Fibroblast of lung (primary cell): ENCODE results near the gene PTGDS. TPM values are rescaled to one million over a fixed set of nuclear protein-coding genes. Genes with fewer than 3 reads are reported as not detected.

Experiments
- polyA plus RNA-seq, 2 donors: library from polyadenylated mRNA; depleted of rRNA in 1 of 2; stranded (reverse) in 1 of 2; unstranded in 1 of 2; fragments of >200 nt; gene quantifications; 2 replicates each; pipeline ENCODE4 v1.2.1, GENCODE V29; 2011 to 2012; ENCODE audit warnings: missing spikeins in 1 of 2
- total RNA-seq: library from RNA; depleted of rRNA; stranded (reverse); fragments of >200 nt; gene quantifications from 2 replicates; pipeline ENCODE4 v1.2.1, GENCODE V29; 2014

Gene PTGDS
- total and polyA plus RNA-seq, 2 donors (not counting 1 experiment from before 2014, with no cell fraction given) = 4.9 to 90.3 TPM

Other genes with a start within 250 kb of the PTGDS start
Only the 30 nearest of the 37 such genes appear.
- not detected in 2 replicates for gene LCN8, start 219.3 kb upstream of the PTGDS start, total RNA-seq
- not detected in 2 replicates for gene LCN8, start 219.3 kb upstream of the PTGDS start, polyA plus RNA-seq
- gene LCN15, start 213.0 kb upstream of the PTGDS start, total RNA-seq = not detected in 2 replicates
- not detected in 2 replicates for gene LCN15, start 213.0 kb upstream of the PTGDS start, polyA plus RNA-seq
- 40.1 and 56.5 TPM in 2 replicates for gene TMEM141, start 186.2 kb upstream of the PTGDS start, total RNA-seq
- 43.3 and 53.4 TPM in 2 replicates for gene TMEM141, start 186.2 kb upstream of the PTGDS start, polyA plus RNA-seq
- 0.99 and 1.0 TPM in 2 replicates for gene CCDC183, start 181.2 kb upstream of the PTGDS start, total RNA-seq
- gene CCDC183, start 181.2 kb upstream of the PTGDS start, polyA plus RNA-seq = 0.05 and 0.35 TPM in 2 replicates
- gene RABL6, start 169.6 kb upstream of the PTGDS start, total RNA-seq = 55.0 and 59.6 TPM in 2 replicates
- gene RABL6, start 169.6 kb upstream of the PTGDS start, polyA plus RNA-seq = 36.8 and 56.7 TPM in 2 replicates
- 1.7 and 1.8 TPM in 2 replicates for gene AJM1, start 135.0 kb upstream of the PTGDS start, total RNA-seq
- 0.15 and 0.19 TPM in 2 replicates for gene AJM1, start 135.0 kb upstream of the PTGDS start, polyA plus RNA-seq
- gene PHPT1, start 128.1 kb upstream of the PTGDS start, total RNA-seq = 175 and 190 TPM in 2 replicates
- 99.6 and 108 TPM in 2 replicates for gene PHPT1, start 128.1 kb upstream of the PTGDS start, polyA plus RNA-seq
- gene MAMDC4, start 125.2 kb upstream of the PTGDS start, total RNA-seq = 3.3 and 4.6 TPM in 2 replicates
- 0.30 and 0.37 TPM in 2 replicates for gene MAMDC4, start 125.2 kb upstream of the PTGDS start, polyA plus RNA-seq
- gene EDF1, start 111.2 kb upstream of the PTGDS start, total RNA-seq = 279 and 317 TPM in 2 replicates
- gene EDF1, start 111.2 kb upstream of the PTGDS start, polyA plus RNA-seq = 309 and 387 TPM in 2 replicates
- 8.0 and 8.4 TPM in 2 replicates for gene TRAF2, start 91.0 kb upstream of the PTGDS start, total RNA-seq
- 3.7 and 4.3 TPM in 2 replicates for gene TRAF2, start 91.0 kb upstream of the PTGDS start, polyA plus RNA-seq
- gene FBXW5, start 32.8 kb upstream of the PTGDS start, total RNA-seq = 136 and 166 TPM in 2 replicates
- 31.3 and 39.9 TPM in 2 replicates for gene FBXW5, start 32.8 kb upstream of the PTGDS start, polyA plus RNA-seq
- gene C8G, start 32.3 kb upstream of the PTGDS start, total RNA-seq = 1.2 TPM in 1 of 2 replicates, not detected in the other
- gene C8G, start 32.3 kb upstream of the PTGDS start, polyA plus RNA-seq = 0.40 TPM in 1 of 2 replicates, not detected in the other
- 0.17 TPM in 1 of 2 replicates, not detected in the other for gene LCN12, start 25.2 kb upstream of the PTGDS start, total RNA-seq
- 0.02 TPM in 1 of 2 replicates, not detected in the other for gene LCN12, start 25.2 kb upstream of the PTGDS start, polyA plus RNA-seq
- 3.3 and 6.3 TPM in 2 replicates for gene LCNL1, start 5.5 kb downstream of the PTGDS start, total RNA-seq
- 0.75 and 1.4 TPM in 2 replicates for gene LCNL1, start 5.5 kb downstream of the PTGDS start, polyA plus RNA-seq
- 13.7 and 14.9 TPM in 2 replicates for gene PAXX, start 14.9 kb downstream of the PTGDS start, total RNA-seq
- gene PAXX, start 14.9 kb downstream of the PTGDS start, polyA plus RNA-seq = 6.1 and 9.9 TPM in 2 replicates
- 1.3 and 3.5 TPM in 2 replicates for gene CLIC3, start 19.1 kb downstream of the PTGDS start, total RNA-seq
- gene CLIC3, start 19.1 kb downstream of the PTGDS start, polyA plus RNA-seq = 0.98 and 1.5 TPM in 2 replicates
- gene ABCA2, start 50.7 kb downstream of the PTGDS start, total RNA-seq = 13.9 and 21.8 TPM in 2 replicates
- gene ABCA2, start 50.7 kb downstream of the PTGDS start, polyA plus RNA-seq = 8.5 and 13.4 TPM in 2 replicates
- gene FUT7, start 54.6 kb downstream of the PTGDS start, total RNA-seq = not detected in 2 replicates
- not detected in 2 replicates for gene FUT7, start 54.6 kb downstream of the PTGDS start, polyA plus RNA-seq
- gene NPDC1, start 68.7 kb downstream of the PTGDS start, total RNA-seq = 10.5 and 15.7 TPM in 2 replicates
- 9.0 and 12.1 TPM in 2 replicates for gene NPDC1, start 68.7 kb downstream of the PTGDS start, polyA plus RNA-seq
- gene ENTPD2, start 76.6 kb downstream of the PTGDS start, total RNA-seq = under 0.01 TPM in 2 replicates
- not detected in 2 replicates for gene ENTPD2, start 76.6 kb downstream of the PTGDS start, polyA plus RNA-seq
- 0.26 and 2.8 TPM in 2 replicates for gene SAPCD2, start 93.1 kb downstream of the PTGDS start, total RNA-seq
- gene SAPCD2, start 93.1 kb downstream of the PTGDS start, polyA plus RNA-seq = 0.85 and 2.7 TPM in 2 replicates
- 15.7 and 21.1 TPM in 2 replicates for gene UAP1L1, start 100.0 kb downstream of the PTGDS start, total RNA-seq
- 16.4 and 17.9 TPM in 2 replicates for gene UAP1L1, start 100.0 kb downstream of the PTGDS start, polyA plus RNA-seq
- 63.2 and 96.6 TPM in 2 replicates for gene MAN1B1, start 109.5 kb downstream of the PTGDS start, total RNA-seq
- 43.0 and 45.5 TPM in 2 replicates for gene MAN1B1, start 109.5 kb downstream of the PTGDS start, polyA plus RNA-seq
- gene DPP7, start 137.2 kb downstream of the PTGDS start, total RNA-seq = 93.0 and 126 TPM in 2 replicates
- 28.6 and 44.3 TPM in 2 replicates for gene DPP7, start 137.2 kb downstream of the PTGDS start, polyA plus RNA-seq
- under 0.01 TPM in 1 of 2 replicates, not detected in the other for gene GRIN1, start 161.7 kb downstream of the PTGDS start, total RNA-seq
- 0.06 and 0.08 TPM in 2 replicates for gene GRIN1, start 161.7 kb downstream of the PTGDS start, polyA plus RNA-seq
- gene LRRC26, start 192.5 kb downstream of the PTGDS start, total RNA-seq = not detected in 2 replicates
- gene LRRC26, start 192.5 kb downstream of the PTGDS start, polyA plus RNA-seq = not detected in 2 replicates
- gene TMEM210, start 194.6 kb downstream of the PTGDS start, total RNA-seq = not detected in 2 replicates
- not detected in 2 replicates for gene TMEM210, start 194.6 kb downstream of the PTGDS start, polyA plus RNA-seq
- 15.9 and 18.0 TPM in 2 replicates for gene ANAPC2, start 211.1 kb downstream of the PTGDS start, total RNA-seq
- gene ANAPC2, start 211.1 kb downstream of the PTGDS start, polyA plus RNA-seq = 9.1 and 12.3 TPM in 2 replicates
- gene SSNA1, start 211.2 kb downstream of the PTGDS start, total RNA-seq = 56.3 and 58.3 TPM in 2 replicates
- 37.7 and 51.2 TPM in 2 replicates for gene SSNA1, start 211.2 kb downstream of the PTGDS start, polyA plus RNA-seq
- 5.1 and 5.8 TPM in 2 replicates for gene TPRN, start 223.2 kb downstream of the PTGDS start, total RNA-seq
- gene TPRN, start 223.2 kb downstream of the PTGDS start, polyA plus RNA-seq = 1.6 and 2.3 TPM in 2 replicates